Esophagus squamous epithelium (tissue), 5 donors: ENCODE results near the gene OSBPL8. TPM values are rescaled to one million over a fixed set of nuclear protein-coding genes. Genes with fewer than 3 reads are reported as not detected.

ENCODE experiments used
- DNase-seq: peaks from one replicate; lab custom pipeline; 2025; lab: John Stamatoyannopoulos, UW
- H3K27ac ChIP-seq, 4 donors: fragments of 200-600 bp; sonication (generic); one replicate each; pipeline ENCODE4 v1.5.1; 2016 to 2019; ENCODE audit warnings: mild to moderate bottlenecking in 1 of 4
- H3K27me3 ChIP-seq, 4 donors: fragments of 200-600 bp; sonication (generic); 1 replicate in 3 of 4; 2 replicates in 1 of 4; pipeline versions ENCODE4 v1.5.1 to v1.6.0; 2017 to 2021; ENCODE audit warnings: antibody characterized with exemption in 1 of 4
- H3K36me3 ChIP-seq, 3 donors: fragments of 200-600 bp; sonication (generic); one replicate each; pipeline ENCODE4 v1.5.1; 2016 to 2019
- H3K4me1 ChIP-seq, 3 donors: fragments of 200-600 bp; sonication (generic); one replicate each; pipeline ENCODE4 v1.5.1; 2017 to 2019
- H3K4me3 ChIP-seq, 4 donors: fragments of 200-600 bp; sonication (generic); 1 replicate in 3 of 4; 2 replicates in 1 of 4; pipeline ENCODE4 v1.5.1; 2016 to 2019; ENCODE audit warnings: mild to moderate bottlenecking in 2 of 4, moderate library complexity in 1 of 4
- H3K9me3 ChIP-seq, 3 donors: fragments of 200-600 bp; sonication (generic); one replicate each; pipeline ENCODE4 v1.5.1; 2016 to 2019
- CTCF ChIP-seq, 6 experiments: fragments of 450-650 bp in 4 of 6; fragments of 200-600 bp in 2 of 6; sonication (generic) in 2 of 6; IDR thresholded peaks; one replicate each; pipeline ENCODE4 v1.5.1; 2016 to 2019; ENCODE audit warnings: antibody characterized with exemption in 6 of 6, mild to moderate bottlenecking in 4 of 6, moderate library complexity in 4 of 6
- POLR2A ChIP-seq, 4 donors: fragments of 450-650 bp; IDR thresholded peaks; one replicate each; pipeline ENCODE4 v1.6.1; 2017; ENCODE audit warnings: antibody characterized with exemption in 4 of 4, mild to moderate bottlenecking in 4 of 4, moderate library complexity in 3 of 4
- WGBS, 2 donors: methylation state at CpG; one replicate each; pipeline ENCODE4 v1.1.5; 2018; 5-methylcytosine and 5-hydroxymethylcytosine counted together
- intact Hi-C: fragments of 100-400 bp; cut with DNase I; formaldehyde crosslinking; loops from one replicate; pipeline ENCODE4 v1.15.0; 2022
- total RNA-seq, 4 donors: library from RNA; depleted of rRNA; stranded (reverse); fragments of >200 nt; gene quantifications; one replicate each; pipeline ENCODE4 v1.1.0, GENCODE V29; 2016
- donor health status: DM: yes; HTN: yes; CAD: no.

The OSBPL8 gene
- total RNA-seq, 4 donors from 2014 or later, result 30.3 to 60.8 (median 43.0) TPM

- no peak overlapping the region for H3K27ac ChIP-seq
- H3K4me1 ChIP-seq, result peaks cover 0 to 17% (median 3%) of the 10 kb centered on the region in 3 donors
- intact Hi-C loops, result no loop called here
- no peaks in the 10 kb centered on the region for H3K36me3 ChIP-seq
- TF ChIP-seq POLR2A (IDR thresholded peaks at IDR 0.05), result no peak
- TF ChIP-seq CTCF (IDR thresholded peaks at IDR 0.05), result no peak
- H3K9me3 ChIP-seq, result no peaks in the 10 kb centered on the region
- no peak overlapping the region for H3K4me3 ChIP-seq
- DNase-seq, result no peak
- H3K27me3 ChIP-seq, result no peaks in the 10 kb centered on the region
Observed at GRCh38 chr12:76460807-76461206, 98.8 kb downstream of the OSBPL8 start.

GRCh38 chr12:76457818-76458217, 101.8 kb downstream of the OSBPL8 start:
- Histone ChIP-seq H3K36me3 (no peaks in the 10 kb centered on the region), H3K4me1 (peaks cover 0 to 24% (median 0%) of the 10 kb centered on the region in 3 donors), H3K9me3 (no peaks in the 10 kb centered on the region), H3K27ac (no peak overlapping the region), H3K27me3 (no peaks in the 10 kb centered on the region), H3K4me3 (no peak overlapping the region)
- DNase-seq, result no peak
- 81 to 87% methylated on average over 5 of the region's 5 CpGs for WGBS, 2 donors
- TF ChIP-seq CTCF (IDR thresholded peaks at IDR 0.05) (no peak), POLR2A (IDR thresholded peaks at IDR 0.05) (no peak)
- intact Hi-C loops, result loop anchor here (10.0 kb wide), 1 partner anchor 103 kb away; no protein-coding TSS in a partner anchor

- Histone ChIP-seq H3K9me3 (no peaks in the 10 kb centered on the region), H3K4me1 (peaks cover 0 to 24% (median 0%) of the 10 kb centered on the region in 3 donors), H3K4me3 (no peak overlapping the region), H3K36me3 (no peaks in the 10 kb centered on the region), H3K27ac (no peak overlapping the region), H3K27me3 (no peaks in the 10 kb centered on the region)
- no peak for TF ChIP-seq CTCF (IDR thresholded peaks at IDR 0.05)
- TF ChIP-seq POLR2A (IDR thresholded peaks at IDR 0.05), result no peak
- intact Hi-C loops, result loop anchor here (10.0 kb wide), 1 partner anchor 102 kb away; no protein-coding TSS in a partner anchor
- DNase-seq, result no peak
- WGBS, 2 donors, result 83% methylated on average over 7 of the region's 7 CpGs
Observed at GRCh38 chr12:76457010-76457409, 102.6 kb downstream of the OSBPL8 start.

- Histone ChIP-seq H3K27ac (peak overlapping the region in 2 of 4 donors; percentile 4 to 38), H3K27me3 (no peaks in the 10 kb centered on the region), H3K4me1 (peaks cover 0 to 20% (median 0%) of the 10 kb centered on the region in 3 donors), H3K9me3 (no peaks in the 10 kb centered on the region), H3K4me3 (no peak overlapping the region), H3K36me3 (no peaks in the 10 kb centered on the region)
- TF ChIP-seq CTCF (IDR thresholded peaks at IDR 0.05) (peak in 5 of 6 experiments; percentile 36 to 80 (median 62)), POLR2A (IDR thresholded peaks at IDR 0.05) (no peak)
- intact Hi-C loops, result loop anchor here (10.0 kb wide), 1 partner anchor 101 kb away; no protein-coding TSS in a partner anchor
- 40 to 43% methylated on average over 2 of the region's 2 CpGs for WGBS, 2 donors
- no peak for DNase-seq
Observed at GRCh38 chr12:76455582-76456345, 103.8 kb downstream of the OSBPL8 start.

- no peak for DNase-seq
- no peaks in the 10 kb centered on the region for H3K9me3 ChIP-seq
- H3K4me1 ChIP-seq, result peaks cover 0 to 22% (median 4%) of the 10 kb centered on the region in 3 donors
- peaks cover 0 to 14% (median 0%) of the 10 kb centered on the region in 3 donors for H3K36me3 ChIP-seq
- TF ChIP-seq POLR2A (IDR thresholded peaks at IDR 0.05), result no peak
- TF ChIP-seq CTCF (IDR thresholded peaks at IDR 0.05), result no peak
- WGBS, 2 donors, result 94 to 97% methylated on average over 3 to 6 of the region's 6 CpGs
- intact Hi-C loops, result loop anchor here (10.0 kb wide), 1 partner anchor 97 kb away; no protein-coding TSS in a partner anchor
- no peak overlapping the region for H3K27ac ChIP-seq
- no peaks in the 10 kb centered on the region for H3K27me3 ChIP-seq
- no peak overlapping the region for H3K4me3 ChIP-seq
Observed at GRCh38 chr12:76451528-76451927, 108.0 kb downstream of the OSBPL8 start.
